CD1c-positive myeloid dendritic cell (primary cell): ENCODE measurements around the gene CSTF1.

ENCODE experiments used
- DNase-seq: peaks from one replicate; pipeline ENCODE4 v3.0.0-alpha.2; 2016; ENCODE audit errors: extremely low spot score

The CSTF1 gene

GRCh38 chr20:56392132-56392880, at the start of gene CSTF1, which contains the start of gene AURKA:
Gene CSTF1 (plus strand): TSS chr20:56392645. CDS start chr20:56395553, 2,908 bp downstream.
Gene AURKA (minus strand): TSS chr20:56392215. CDS start chr20:56388197, 4,018 bp downstream.
- peak; percentile 100 for DNase-seq

DNA sequence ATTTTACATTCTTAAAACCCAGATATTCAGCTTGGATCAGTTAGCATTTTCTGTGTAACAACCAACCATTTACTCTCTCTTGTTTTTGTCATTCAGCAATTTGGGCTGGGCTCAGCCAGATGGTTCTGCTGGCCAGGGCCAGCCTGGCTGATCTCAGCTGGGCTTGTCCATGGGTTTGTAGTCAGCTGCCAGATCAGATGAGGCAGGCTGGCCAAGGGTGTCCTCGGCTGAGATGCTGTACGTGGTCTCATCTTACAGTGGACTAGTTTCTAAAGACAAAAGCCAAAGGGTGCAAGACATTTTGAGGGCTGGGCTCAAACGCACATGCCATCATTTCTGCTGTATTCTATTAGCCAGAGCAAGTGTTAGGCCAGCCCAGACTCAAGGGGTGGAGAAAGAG, 49.7 kb upstream of the CSTF1 start:
- no peak for DNase-seq

DNA sequence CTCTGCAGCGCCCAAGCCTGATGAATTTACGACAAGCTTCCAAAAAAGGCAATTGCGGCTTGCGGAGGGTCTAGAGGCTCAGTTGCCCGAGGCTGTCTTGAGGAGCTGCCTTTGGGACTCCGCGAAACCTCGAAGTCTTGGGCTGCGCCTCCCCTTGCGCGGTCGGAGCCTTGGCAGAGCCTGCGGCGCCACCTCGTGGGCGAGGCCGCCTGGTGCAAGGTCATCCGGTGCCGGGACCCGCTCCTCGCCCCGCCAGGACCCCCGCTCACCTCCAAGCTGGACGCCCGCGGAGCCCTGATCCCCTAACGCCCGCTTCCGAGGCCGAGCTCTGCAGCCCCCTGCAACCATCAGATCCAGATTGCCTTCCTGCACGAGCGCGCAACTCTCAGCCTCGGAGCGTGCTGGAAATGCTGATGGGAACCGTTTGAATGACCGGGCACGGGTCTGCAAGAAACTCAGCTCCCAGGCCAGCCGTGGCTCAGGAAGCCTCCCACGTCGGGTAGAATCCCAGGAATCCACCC, 48.5 kb upstream of the CSTF1 start:
- DNase-seq: peak; percentile 28

- no peak for DNase-seq
These were observed 46.5 kb upstream of the CSTF1 start for GRCh38 chr20:56345911-56346310.

- DNase-seq: no peak
These were observed 44.7 kb upstream of the CSTF1 start for GRCh38 chr20:56347628-56348304.

- no peak for DNase-seq
These were observed 44.1 kb upstream of the CSTF1 start for GRCh38 chr20:56348305-56348693.

GRCh38 chr20:56348746-56349145, 43.7 kb upstream of the CSTF1 start:
- no peak for DNase-seq

GRCh38 chr20:56350842-56351241, 41.6 kb upstream of the CSTF1 start:
- no peak for DNase-seq

DNA sequence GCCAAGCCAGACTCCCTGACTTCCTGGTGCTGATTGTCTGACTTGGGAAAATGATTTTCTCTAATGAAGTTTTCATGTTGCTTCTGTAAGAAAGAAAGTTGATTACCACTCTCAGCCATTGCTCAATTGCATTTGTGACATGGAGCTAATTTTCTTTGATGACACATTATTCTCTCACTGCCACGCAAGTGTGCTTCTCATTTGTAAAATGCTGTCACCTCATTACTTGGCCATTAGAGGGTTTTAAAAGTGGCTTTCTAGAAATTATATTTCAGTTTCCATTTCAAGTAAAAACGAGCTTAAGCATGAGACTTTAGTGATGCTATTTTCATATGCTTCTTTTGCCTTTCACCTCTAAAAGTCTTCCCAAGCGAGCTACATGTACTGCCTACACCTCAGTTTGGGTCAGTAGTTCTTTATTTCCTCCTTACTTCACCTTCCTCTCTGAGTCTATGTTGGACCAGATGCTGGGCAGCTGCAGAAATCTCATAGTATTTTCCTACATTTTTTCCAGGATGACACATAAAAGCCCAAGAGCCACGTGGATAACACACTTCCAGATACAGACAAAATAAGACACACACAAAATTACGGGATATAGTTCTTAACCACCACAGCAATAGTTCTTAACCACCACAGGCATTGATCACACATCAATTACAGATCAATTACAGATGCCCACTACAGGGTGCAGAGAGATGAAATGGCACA, 39.9 kb upstream of the CSTF1 start:
- no peak for DNase-seq

DNA sequence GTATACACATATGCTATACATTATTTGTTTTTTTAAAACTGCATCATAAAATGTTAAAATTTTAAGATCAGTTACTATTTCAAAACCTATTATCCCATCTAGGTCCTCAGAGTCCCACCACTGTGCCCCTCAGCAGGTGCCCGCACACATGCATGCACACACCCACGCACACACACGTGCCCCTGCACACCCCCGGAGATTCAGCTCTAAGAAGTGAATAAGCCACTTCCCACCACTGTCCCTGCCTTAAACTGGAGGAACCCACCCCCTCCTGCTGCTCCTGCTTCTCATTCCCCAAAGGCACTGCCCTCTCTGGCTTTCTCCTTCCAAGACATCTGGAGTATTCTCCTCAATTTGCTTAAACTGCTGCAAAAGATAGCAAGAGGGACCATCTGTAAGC, 39.1 kb upstream of the CSTF1 start:
- no peak for DNase-seq

DNA sequence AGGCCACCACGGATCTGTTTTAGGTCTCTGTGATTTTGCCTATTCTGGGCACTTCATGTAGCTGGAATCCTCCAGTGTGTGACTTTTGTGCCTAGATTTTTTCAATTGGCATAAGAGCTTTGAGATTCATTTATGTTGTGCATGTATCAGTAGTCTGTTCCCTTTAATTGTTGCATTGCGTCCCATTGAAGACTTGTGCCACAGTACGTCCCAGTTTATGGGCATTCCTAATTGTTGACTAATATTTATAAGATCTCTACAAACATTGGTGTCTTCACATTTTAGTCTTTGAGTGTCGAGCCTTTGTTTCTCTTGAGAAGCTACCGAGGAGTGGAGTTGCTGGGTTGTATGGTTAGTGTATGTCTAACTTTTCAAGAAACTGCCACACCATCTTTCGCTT, 34.4 kb upstream of the CSTF1 start:
- DNase-seq: no peak

DNA sequence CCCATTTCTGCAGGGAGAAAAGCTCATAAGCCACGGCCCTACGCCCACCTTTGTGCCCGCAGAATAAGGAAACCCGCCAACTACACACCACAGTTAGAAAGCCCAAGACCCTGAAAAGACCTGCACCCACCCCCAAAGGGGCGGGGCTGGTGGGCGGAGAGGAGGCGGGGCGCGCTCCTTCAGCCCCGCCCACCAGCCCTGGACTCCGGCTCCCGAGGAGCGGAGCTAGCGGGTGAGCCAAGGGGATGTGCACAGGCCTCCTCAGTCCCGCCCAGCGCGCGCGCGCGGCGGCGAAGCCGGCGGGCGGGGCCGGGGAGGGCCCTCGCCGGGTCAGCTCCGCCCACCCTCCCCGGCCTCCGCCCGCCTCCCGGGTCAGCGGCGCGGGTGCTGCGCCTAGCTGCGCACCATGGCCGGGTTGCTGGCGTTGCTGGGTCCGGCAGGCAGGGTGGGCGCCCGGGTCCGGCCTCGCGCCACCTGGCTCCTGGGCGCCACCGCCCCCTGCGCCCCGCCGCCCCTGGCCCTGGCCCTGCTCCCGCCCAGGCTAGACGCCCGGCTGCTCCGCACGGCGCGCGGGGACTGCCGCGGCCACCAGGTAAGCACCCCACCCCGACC, 33.7 kb upstream of the CSTF1 start, which contains the start of gene FAM210B:
FAM210B (plus strand) TSS at position 375 of the 612 bp plus-strand sequence; CDS start at position 407, 32 bp downstream.
- peak; percentile 93 for DNase-seq

GRCh38 chr20:56359212-56360132, 33.0 kb upstream of the CSTF1 start:
- peak; percentile 27 for DNase-seq

DNA sequence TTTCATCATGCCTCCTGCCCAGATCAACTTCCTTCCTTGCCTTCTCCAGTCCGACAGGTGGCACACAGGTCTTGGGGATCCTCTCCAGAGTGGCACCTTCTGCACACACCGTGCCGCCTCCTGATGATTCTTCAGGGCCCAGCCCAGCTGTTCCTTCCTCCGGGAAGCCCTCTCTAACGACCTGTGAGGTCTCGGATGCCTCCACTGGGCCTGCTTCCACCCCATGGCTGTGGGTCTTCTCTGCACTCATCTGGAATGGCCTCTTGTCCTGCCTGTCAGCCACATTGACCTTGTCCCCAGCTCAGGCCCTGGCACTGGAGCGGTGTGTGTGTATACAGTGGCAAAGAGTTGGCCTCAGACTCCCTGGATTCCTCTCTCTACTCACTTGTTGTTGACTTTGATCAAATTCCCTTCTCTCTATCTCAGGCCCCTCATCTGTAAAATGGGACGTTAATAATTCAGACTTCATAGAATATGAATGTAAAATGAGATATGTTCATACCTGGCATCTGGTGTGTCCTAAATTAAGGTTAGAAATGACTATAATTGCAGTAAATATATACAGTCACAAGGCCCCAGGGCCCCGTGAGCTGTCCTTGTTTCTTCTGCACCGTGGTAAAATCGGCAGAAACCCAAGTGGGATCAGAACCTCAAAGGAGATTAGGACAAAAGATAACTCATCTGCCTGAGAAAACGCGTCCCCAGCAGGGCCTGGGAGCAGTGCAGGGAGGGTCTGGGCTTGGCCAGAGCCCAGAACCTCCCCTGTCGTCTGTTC, 32.1 kb upstream of the CSTF1 start:
- no peak for DNase-seq

DNA sequence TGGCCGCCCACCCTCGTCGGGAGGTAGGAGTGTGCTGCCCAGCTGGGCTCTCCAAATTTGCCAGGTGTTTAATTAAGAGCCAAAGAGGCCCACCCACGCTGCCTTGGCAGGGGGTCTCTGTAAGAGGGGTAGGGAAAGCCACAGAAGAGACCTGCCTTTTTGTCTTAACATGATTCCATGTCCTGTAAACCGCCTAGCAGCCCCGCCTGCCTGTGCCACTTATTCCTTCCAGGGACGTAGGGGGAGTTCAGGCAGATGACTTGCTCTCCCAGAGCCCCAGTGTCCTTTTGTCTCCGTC, 31.6 kb upstream of the CSTF1 start:
- DNase-seq: no peak

DNA sequence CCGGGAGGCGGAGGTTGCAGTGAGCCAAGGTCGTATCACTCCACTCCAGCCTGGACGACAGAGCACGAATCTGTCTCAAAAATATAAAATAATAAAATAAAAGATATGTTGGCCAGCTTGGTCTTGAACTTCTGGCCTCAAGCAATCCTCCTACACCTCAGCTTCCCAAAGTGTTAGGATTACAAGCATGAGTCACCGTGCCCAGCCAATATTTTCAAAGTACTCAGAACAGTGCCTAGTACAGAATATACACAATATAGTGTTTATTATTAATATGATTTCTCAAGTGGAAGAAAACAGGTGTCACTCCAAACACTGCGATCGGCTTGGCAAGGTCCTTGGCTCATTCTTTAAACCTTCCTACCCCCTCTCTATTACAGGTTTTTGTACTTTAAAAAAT, 30.5 kb upstream of the CSTF1 start:
- no peak for DNase-seq

DNA sequence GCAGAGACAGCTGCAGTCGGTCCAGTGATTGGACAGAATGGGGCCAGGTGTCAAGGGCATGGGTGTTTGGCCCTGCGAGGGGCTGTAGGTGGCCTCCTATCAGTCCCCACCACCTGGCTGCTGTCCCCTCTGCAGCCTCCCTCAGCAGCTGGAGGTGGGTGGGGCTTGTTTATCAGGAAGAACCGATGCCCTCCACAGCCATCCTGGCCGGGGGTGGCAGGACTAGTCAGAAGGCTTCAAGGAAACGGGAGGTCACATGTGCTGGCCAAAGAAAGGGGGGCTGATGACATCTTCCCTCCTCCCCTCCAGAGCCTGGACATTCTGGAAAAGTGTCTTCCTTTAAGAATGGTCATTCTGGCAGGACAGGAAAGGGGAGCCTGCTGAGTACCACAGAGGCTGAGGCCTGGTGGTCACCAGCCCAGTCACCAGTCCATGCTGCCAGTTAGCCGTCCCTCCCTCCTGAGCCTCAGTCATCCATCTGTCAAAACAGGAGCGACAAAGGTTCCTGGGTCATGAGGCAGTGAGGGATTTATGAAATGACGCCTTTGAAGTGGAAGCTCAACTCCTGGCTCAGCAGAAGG, 29.5 kb upstream of the CSTF1 start:
- peak; percentile 29 for DNase-seq

- no peak for DNase-seq
These were observed 29.0 kb upstream of the CSTF1 start for GRCh38 chr20:56363491-56363890.

DNA sequence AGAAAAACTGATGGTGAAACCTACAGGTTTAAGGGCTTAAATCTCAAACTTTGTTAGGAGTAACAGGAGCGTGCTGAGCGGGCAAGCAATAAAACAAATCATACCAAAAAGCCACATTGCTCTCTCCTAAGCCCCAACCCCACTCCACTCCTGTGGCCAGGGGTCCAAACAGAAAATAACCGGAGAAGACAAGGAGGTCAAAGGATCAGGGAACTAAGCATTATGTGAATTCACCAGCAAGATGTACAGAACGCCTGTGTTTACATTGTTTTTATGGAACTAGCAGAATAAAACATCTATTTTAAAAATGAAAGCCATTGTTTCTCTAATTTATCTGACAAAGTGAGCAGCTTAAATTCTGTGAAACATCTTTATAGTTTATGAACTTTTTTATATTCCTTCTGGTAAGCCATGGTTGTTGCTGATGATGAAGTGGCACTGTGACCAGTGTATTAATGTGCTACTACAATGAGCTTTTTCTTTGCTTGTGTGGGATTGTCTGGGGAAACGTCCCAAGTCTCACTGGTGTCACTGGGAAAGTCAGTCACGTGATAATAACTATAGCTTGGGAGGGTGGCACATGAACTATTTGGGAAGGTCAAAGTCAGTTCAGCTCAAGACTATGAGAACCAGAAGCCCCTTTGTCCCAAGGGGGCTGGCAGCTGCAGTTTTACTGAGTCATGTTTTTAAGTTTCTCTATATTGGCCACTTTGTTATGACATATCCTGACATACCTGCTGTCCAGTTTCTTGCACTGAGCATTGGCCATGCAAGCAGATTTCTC, 23.9 kb upstream of the CSTF1 start:
- no peak for DNase-seq
